Measurements from ENCODE around the gene MRS2. TPM values are rescaled to one million over a fixed set of nuclear protein-coding genes. Genes with fewer than 3 reads are reported as not detected.

MRS2 gene
- total RNA-seq, 1 experiment from 2014 or later, result 49.7 TPM

DNA sequence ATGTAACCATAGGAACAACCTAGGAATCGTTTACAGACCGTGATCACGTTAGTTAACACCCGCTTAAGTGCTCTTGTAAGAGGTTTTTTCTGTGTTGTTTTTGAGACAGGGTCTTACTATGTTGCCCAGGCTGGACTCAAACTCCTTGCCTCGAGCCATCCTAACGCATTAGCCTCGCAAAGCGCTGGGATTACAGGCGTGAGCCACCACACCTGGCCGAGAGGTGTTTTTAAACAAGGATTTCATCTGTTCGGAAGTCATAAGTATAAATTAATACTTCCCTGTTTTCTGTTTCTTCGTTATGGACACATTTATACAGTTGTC lies 727 bp downstream of the MRS2 start:
- H3K9me2 ChIP-seq (ENCODE audit: insufficient read depth), result no peaks in the 10 kb centered on the region
- TF ChIP-seq, protein P1, sequence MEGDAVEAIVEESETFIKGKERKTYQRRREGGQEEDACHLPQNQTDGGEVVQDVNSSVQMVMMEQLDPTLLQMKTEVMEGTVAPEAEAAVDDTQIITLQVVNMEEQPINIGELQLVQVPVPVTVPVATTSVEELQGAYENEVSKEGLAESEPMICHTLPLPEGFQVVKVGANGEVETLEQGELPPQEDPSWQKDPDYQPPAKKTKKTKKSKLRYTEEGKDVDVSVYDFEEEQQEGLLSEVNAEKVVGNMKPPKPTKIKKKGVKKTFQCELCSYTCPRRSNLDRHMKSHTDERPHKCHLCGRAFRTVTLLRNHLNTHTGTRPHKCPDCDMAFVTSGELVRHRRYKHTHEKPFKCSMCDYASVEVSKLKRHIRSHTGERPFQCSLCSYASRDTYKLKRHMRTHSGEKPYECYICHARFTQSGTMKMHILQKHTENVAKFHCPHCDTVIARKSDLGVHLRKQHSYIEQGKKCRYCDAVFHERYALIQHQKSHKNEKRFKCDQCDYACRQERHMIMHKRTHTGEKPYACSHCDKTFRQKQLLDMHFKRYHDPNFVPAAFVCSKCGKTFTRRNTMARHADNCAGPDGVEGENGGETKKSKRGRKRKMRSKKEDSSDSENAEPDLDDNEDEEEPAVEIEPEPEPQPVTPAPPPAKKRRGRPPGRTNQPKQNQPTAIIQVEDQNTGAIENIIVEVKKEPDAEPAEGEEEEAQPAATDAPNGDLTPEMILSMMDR (conservative IDR thresholded peaks at IDR 0.05), result no peak
- no peak for TF ChIP-seq EZH2 (IDR thresholded peaks at IDR 0.05; ENCODE audit: low read depth)
- no peak overlapping the region for H3K27ac ChIP-seq
- ChIA-PET CTCF (no interaction called here), POLR2A (ENCODE audit: unreplicated experiment) (no interaction called here)
- no TSS peak for BruUV-seq (replicated peaks)
- H3K27me3 ChIP-seq (ENCODE audit: insufficient read depth, low read depth), result no peaks in the 10 kb centered on the region
- peak overlapping the region; percentile 76 for H3K4me3 ChIP-seq
- no peak for DNase-seq
- no peaks in the 10 kb centered on the region for H3K9me3 ChIP-seq (ENCODE audit: insufficient read depth, low read depth)
- peaks cover 31% of the 10 kb centered on the region for H3K36me3 ChIP-seq (ENCODE audit: low read depth)
- H3K4me2 ChIP-seq, result peak overlapping the region; percentile 92
- intact Hi-C loops (cut with micrococcal nuclease; ENCODE audit: unreplicated experiment), result no loop called here
- H3K79me2 ChIP-seq (ENCODE audit: low read depth), result peaks cover 58% of the 10 kb centered on the region
- H3F3A ChIP-seq (ENCODE audit: insufficient read depth, low read depth), result no peaks in the 10 kb centered on the region; the same call in 1 of the 2 replicates
- H4K20me1 ChIP-seq (ENCODE audit: insufficient read depth), result peaks cover 8% of the 10 kb centered on the region
- peaks cover 30% of the 10 kb centered on the region for H3K4me1 ChIP-seq (replicated peaks; ENCODE audit: insufficient read depth)
- peak overlapping the region; percentile 98 for H2AFZ ChIP-seq

DNA sequence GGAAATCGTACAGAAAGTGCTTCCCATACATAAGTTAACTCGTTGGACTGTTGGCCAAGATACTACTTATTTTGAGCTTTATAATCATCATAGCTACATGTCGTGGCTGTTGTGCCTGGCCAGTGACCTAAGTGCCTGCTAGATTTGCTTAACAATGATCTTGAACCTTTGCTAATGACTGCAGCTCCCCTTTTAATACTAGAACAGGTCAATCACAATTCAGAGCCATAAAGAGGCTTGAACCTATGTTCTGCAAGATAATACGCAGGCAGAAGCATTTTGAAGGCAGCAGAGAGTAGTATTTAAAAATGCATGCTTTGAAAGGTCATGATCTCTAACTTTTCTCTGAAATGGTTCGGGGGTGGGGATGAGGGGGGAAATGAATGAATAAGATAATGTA lies 2.5 kb downstream of the MRS2 start:
- intact Hi-C loops (cut with micrococcal nuclease; ENCODE audit: unreplicated experiment), result no loop called here
- Histone ChIP-seq H3K4me2 (no peak overlapping the region; the same call in 1 of the 2 replicates), H3K27me3 (ENCODE audit: insufficient read depth, low read depth) (no peaks in the 10 kb centered on the region), H3K79me2 (ENCODE audit: low read depth) (peaks cover 62% of the 10 kb centered on the region), H4K20me1 (ENCODE audit: insufficient read depth) (peaks cover 11% of the 10 kb centered on the region), H3F3A (ENCODE audit: insufficient read depth, low read depth) (peaks cover 3% of the 10 kb centered on the region; the same call in 1 of the 2 replicates), H3K4me3 (no peak overlapping the region), H3K27ac (no peak overlapping the region), H3K36me3 (ENCODE audit: low read depth) (peaks cover 43% of the 10 kb centered on the region), H3K9me2 (ENCODE audit: insufficient read depth) (no peaks in the 10 kb centered on the region), H3K4me1 (replicated peaks; ENCODE audit: insufficient read depth) (peaks cover 30% of the 10 kb centered on the region), H3K9me3 (ENCODE audit: insufficient read depth, low read depth) (no peaks in the 10 kb centered on the region), H2AFZ (no peak overlapping the region)
- ChIA-PET CTCF (interaction anchor here (0.6 kb wide), 1 partner anchor 49 kb away, joined by 3 read pairs; no protein-coding TSS in a partner anchor), POLR2A (ENCODE audit: unreplicated experiment) (interaction anchor here (0.6 to 0.7 kb wide), 2 partner anchors 34 to 91 kb away, joined by 3 read pairs; no protein-coding TSS in a partner anchor)
- no TSS peak for BruUV-seq (replicated peaks)
- no peak for DNase-seq
- TF ChIP-seq, protein P1 (conservative IDR thresholded peaks at IDR 0.05), result no peak
- TF ChIP-seq EZH2 (IDR thresholded peaks at IDR 0.05; ENCODE audit: low read depth), result no peak

DNA sequence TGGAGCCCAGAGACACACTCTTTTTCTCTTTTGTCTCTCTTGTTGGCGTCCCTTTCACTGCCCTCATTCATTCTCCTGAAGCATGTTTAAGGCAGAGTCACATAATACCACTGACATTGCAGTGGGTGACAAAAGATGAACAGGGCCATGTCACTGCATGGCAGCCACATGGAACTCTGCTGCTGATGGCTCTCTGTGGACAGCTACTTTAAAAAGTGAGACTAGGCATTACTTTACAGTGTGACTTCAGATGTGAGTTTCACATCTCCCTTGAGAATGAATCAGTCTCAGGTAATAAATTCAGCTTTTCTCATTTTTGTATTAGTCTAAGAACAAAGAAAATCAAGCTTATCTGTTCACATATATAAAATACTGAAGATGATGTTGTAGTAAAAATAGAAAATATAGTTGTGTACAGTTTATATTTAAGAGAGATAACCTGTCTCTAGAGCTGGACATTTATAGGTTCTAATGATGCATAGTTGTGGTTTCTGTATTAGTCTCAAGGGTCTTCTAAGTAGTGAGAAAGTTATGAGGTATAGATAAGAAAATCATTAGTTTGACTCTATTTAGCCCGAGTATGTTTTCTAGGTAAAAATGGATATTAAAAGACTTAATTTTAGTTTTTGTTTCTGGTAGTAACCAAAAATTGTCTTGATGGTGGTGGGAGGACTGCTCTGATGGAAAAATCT lies 6.1 kb downstream of the MRS2 start:
- POLR2A ChIA-PET (ENCODE audit: unreplicated experiment), result no interaction called here
- H3K36me3 ChIP-seq (ENCODE audit: low read depth), result peaks cover 50% of the 10 kb centered on the region
- no peak for TF ChIP-seq EZH2 (IDR thresholded peaks at IDR 0.05; ENCODE audit: low read depth)
- TF ChIP-seq, protein P1 (conservative IDR thresholded peaks at IDR 0.05), result no peak

More for the DNA sequence above, 6.1 kb downstream of the MRS2 start:
- Histone ChIP-seq H4K20me1 (ENCODE audit: insufficient read depth) (peaks cover 11% of the 10 kb centered on the region), H3K4me1 (replicated peaks; ENCODE audit: insufficient read depth) (peaks cover 14% of the 10 kb centered on the region), H3K27me3 (ENCODE audit: insufficient read depth, low read depth) (no peaks in the 10 kb centered on the region), H3K9me3 (ENCODE audit: insufficient read depth, low read depth) (no peaks in the 10 kb centered on the region), H3K4me3 (no peak overlapping the region), H3K27ac (no peak overlapping the region), H3K4me2 (no peak overlapping the region), H3K9me2 (ENCODE audit: insufficient read depth) (no peaks in the 10 kb centered on the region), H2AFZ (no peak overlapping the region), H3F3A (ENCODE audit: insufficient read depth, low read depth) (0 out of 2 replicates have a peak, but pooled peaks cover 3% of the 10 kb centered on the region), H3K79me2 (ENCODE audit: low read depth) (peaks cover 43% of the 10 kb centered on the region)
- BruUV-seq (replicated peaks), result no TSS peak
- CTCF ChIA-PET, result interaction anchor here (0.6 kb wide), 1 partner anchor 95 kb away, joined by 3 read pairs; no protein-coding TSS in a partner anchor
- DNase-seq, result no peak
- intact Hi-C loops (cut with micrococcal nuclease; ENCODE audit: unreplicated experiment), result no loop called here
